K562 (cell line): ENCODE results near the gene ELOVL5. TPM values are rescaled to one million over a fixed set of nuclear protein-coding genes. Genes with fewer than 3 reads are reported as not detected.

ENCODE experiments used
- ATAC-seq: fragments of 200-7000 bp; cut with Tn5 transposase; 3 replicates; pipeline ENCODE4 v1.9.1; 2020; ENCODE audit warnings: moderate library complexity
- BruUV-seq: library from RNA; stranded (reverse); fragments of 400-500 nt; replicated peaks from 2 replicates; lab custom pipeline; 2021; lab: Mats Ljungman, UMichigan
- CTCF ChIA-PET: fragments of 300-600 bp; formaldehyde crosslinking; extraction: SDS; loops from one replicate; lab custom pipeline; 2021; ENCODE audit warnings: low intra/inter-chr PET ratio; lab: Yijun Ruan, JAX
- POLR2A ChIA-PET: fragments of 300-600, 350-650 bp; sonication (Branson Sonifier 250); formaldehyde crosslinking; extraction: SDS; loops from one replicate; lab custom pipeline; 2021; ENCODE audit warnings: antibody characterized with exemption, inconsistent platforms; lab: Yijun Ruan, JAX
- DNase-seq, 4 experiments: peaks; one replicate each; pipeline versions ENCODE4 v3.0.0 to v3.0.0-alpha.2; 2011 to 2018; ENCODE audit warnings: low spot score in 3 of 4, mixed read lengths in 3 of 4; ENCODE audit errors: extremely low read depth in 1 of 4
- FAIRE-seq: peaks from 2 replicates; lab custom pipeline; 2011; peaks lifted over from hg19 to GRCh38; lab: Jason Lieb, UNC
- H2AFZ ChIP-seq: 2 replicates; pipeline ENCODE4 v1.6.0; 2011; ENCODE audit warnings: low read depth, low read length, control low read depth, inconsistent platforms
- H3K27ac ChIP-seq: fragments of 200-600 bp; 3 replicates; pipeline ENCODE4 v1.8.0; 2011; ENCODE audit warnings: low read depth, mild to moderate bottlenecking, control low read depth, inconsistent platforms, low read length, moderate library complexity, mixed read lengths; ENCODE audit errors: extremely low read depth
- H3K27me3 ChIP-seq, 2 experiments: fragments of 300-600 bp in 1 of 2; 2 replicates in 1 of 2; 3 replicates in 1 of 2; pipeline versions ENCODE4 v1.6.0 to v1.8.0; 2011; ENCODE audit warnings: inconsistent platforms in 2 of 2, low read length in 2 of 2, mild to moderate bottlenecking in 1 of 2, mixed read lengths in 1 of 2, moderate library complexity in 1 of 2; ENCODE audit not compliant: control insufficient read depth in 2 of 2, insufficient read depth in 2 of 2
- H3K36me3 ChIP-seq: fragments of 300-600 bp; 3 replicates; pipeline ENCODE4 v1.8.0; 2011; ENCODE audit warnings: mild to moderate bottlenecking, low read length, inconsistent platforms; ENCODE audit not compliant: control insufficient read depth, insufficient read depth
- H3K4me1 ChIP-seq, 2 experiments: fragments of 200-600 bp in 1 of 2; replicated peaks in 1 of 2; 2 replicates in 1 of 2; 3 replicates in 1 of 2; pipeline versions ENCODE4 v1.5.1 to v1.8.0; 2011; ENCODE audit warnings: inconsistent platforms in 2 of 2, low read length in 2 of 2, mild to moderate bottlenecking in 1 of 2, mixed read lengths in 1 of 2, moderate library complexity in 1 of 2; ENCODE audit not compliant: control insufficient read depth in 2 of 2, insufficient read depth in 2 of 2
- H3K4me2 ChIP-seq: 2 replicates; pipeline ENCODE4 v1.6.1; 2011; ENCODE audit warnings: low read length, control low read depth, inconsistent platforms, mixed read lengths; ENCODE audit not compliant: insufficient read depth
- H3K4me3 ChIP-seq: fragments of 200-600 bp; sonication (generic), shearing (Covaris generic); 2 replicates; pipeline ENCODE4 v1.5.1; 2016; ENCODE audit warnings: control low read depth, inconsistent platforms
- H3K79me2 ChIP-seq: fragments of 200-600 bp; 3 replicates; pipeline ENCODE4 v1.8.0; 2011; ENCODE audit warnings: low read length, inconsistent platforms; ENCODE audit not compliant: control insufficient read depth, insufficient read depth
- H3K9ac ChIP-seq, 2 experiments: 2 replicates each; pipeline versions ENCODE4 v1.6.0 to v1.6.1; 2011; ENCODE audit warnings: low read depth in 2 of 2, low read length in 2 of 2, control low read depth in 1 of 2, inconsistent platforms in 1 of 2, mild to moderate bottlenecking in 1 of 2, mixed read lengths in 1 of 2; ENCODE audit not compliant: insufficient read depth in 1 of 2
- H3K9me1 ChIP-seq: one replicate; pipeline ENCODE4 v1.6.0; 2011; ENCODE audit warnings: inconsistent platforms, mild to moderate bottlenecking, low read length, moderate library complexity; ENCODE audit not compliant: control insufficient read depth, insufficient read depth
- H3K9me3 ChIP-seq: replicated peaks from 2 replicates; pipeline ENCODE4 v1.5.1; 2011; ENCODE audit warnings: low read depth, low read length, inconsistent platforms; ENCODE audit not compliant: control insufficient read depth, insufficient read depth
- H4K20me1 ChIP-seq: replicated peaks from 2 replicates; pipeline ENCODE4 v1.6.1; 2011; ENCODE audit warnings: low read length, inconsistent platforms, mixed read lengths; ENCODE audit not compliant: control insufficient read depth, insufficient read depth
- CBFA2T2 ChIP-seq: fragments of 450-650 bp; conservative IDR thresholded peaks from 2 replicates; pipeline ENCODE4 v1.6.1; 2017; ENCODE audit warnings: mild to moderate bottlenecking
- CBFA2T3 ChIP-seq: fragments of 450-650 bp; IDR thresholded peaks from 2 replicates; pipeline ENCODE4 v1.6.1; 2017
- CHAMP1 ChIP-seq: fragments of 450-650 bp; IDR thresholded peaks from 2 replicates; pipeline ENCODE4 v1.6.1; 2016; ENCODE audit warnings: mild to moderate bottlenecking
- HNRNPL ChIP-seq: fragments of 200-400 bp; formaldehyde crosslinking; IDR thresholded peaks from 2 replicates; pipeline ENCODE4 v1.6.1; 2017; ENCODE audit warnings: low read depth, mild to moderate bottlenecking, low read length
- IRF2 ChIP-seq: sonication (generic); formaldehyde crosslinking; IDR thresholded peaks from 2 replicates; pipeline ENCODE4 v1.8.1; 2022; ENCODE audit warnings: mild to moderate bottlenecking, missing genetic modification reagents
- KAT2B ChIP-seq: IDR thresholded peaks from one replicate; pipeline ENCODE4 v1.6.1; 2012; ENCODE audit warnings: low read depth, mild to moderate bottlenecking, control low read depth, inconsistent platforms, low read length, moderate library complexity
- PCBP2 ChIP-seq: fragments of 200-400 bp; formaldehyde crosslinking; IDR thresholded peaks from 2 replicates; pipeline ENCODE4 v1.6.1; 2018; ENCODE audit warnings: low read length, low read depth, mild to moderate bottlenecking, moderate library complexity; ENCODE audit not compliant: poor library complexity, severe bottlenecking
- PTBP1 ChIP-seq: fragments of 200-400 bp; formaldehyde crosslinking; IDR thresholded peaks from 2 replicates; pipeline ENCODE4 v1.6.1; 2017; ENCODE audit warnings: low read depth, low read length
- SMAD2 ChIP-seq: fragments of 150-350 bp; IDR thresholded peaks from 2 replicates; pipeline ENCODE4 v1.6.1; 2014; ENCODE audit warnings: low read depth, mild to moderate bottlenecking, low read length
- ZBTB1 ChIP-seq: sonication (generic); formaldehyde crosslinking; IDR thresholded peaks from 2 replicates; pipeline ENCODE4 v1.8.1; 2023; ENCODE audit warnings: missing genetic modification reagents, low read depth, mild to moderate bottlenecking, borderline replicate concordance
- ZNF766 ChIP-seq: fragments of 200-800 bp; sonication (Bioruptor generic); conservative IDR thresholded peaks from 2 replicates; pipeline ENCODE4 v1.6.1; 2016; ENCODE audit warnings: missing genetic modification characterization, missing compliant biosample characterization
- WGBS: fragments of 100-300 bp; shearing (Covaris generic); methylation state at CpG from one replicate; pipeline ENCODE4 v1.1.6; 2016; ENCODE audit warnings: low coverage, mixed read lengths; ENCODE audit not compliant: insufficient coverage; ENCODE audit errors: missing lambda C conversion rate; 5-methylcytosine and 5-hydroxymethylcytosine counted together
- in situ Hi-C: fragments of 300-500 bp; cut with MboI; formaldehyde crosslinking; loops from 4 replicates; pipeline ENCODE4 v1.15.0; 2018; ENCODE audit warnings: inconsistent platforms, mixed read lengths
- intact Hi-C: fragments of 100-400 bp; cut with micrococcal nuclease; formaldehyde crosslinking; loops from 2 replicates; pipeline ENCODE4 v1.14.2; 2022
- polyA plus RNA-seq, 8 experiments: library from polyadenylated mRNA; depleted of rRNA in 4 of 8; stranded (reverse) in 5 of 8; unstranded in 3 of 8; fragments of >200 nt; fragmentation: Nextera tagmentation in 2 of 8; fragmentation: Illumina TruSeq in 1 of 8; extraction: Ambion mirVana in 2 of 8; extraction: Trizol in 1 of 8; gene quantifications; 2 replicates each; pipeline versions ENCODE4 v1.2.1 to v1.2.3, GENCODE V29; 2011 to 2014; ENCODE audit warnings: inconsistent platforms in 1 of 8, missing spikeins in 1 of 8
- total RNA-seq, 7 experiments: library from RNA; depleted of rRNA in 6 of 7; stranded (reverse); fragments of >200 nt in 6 of 7; fragmentation: Illumina TruSeq in 2 of 7; extraction: Trizol in 2 of 7; gene quantifications; 2 replicates each; pipeline versions ENCODE4 v1.2.1 to v1.2.3, GENCODE V29; 2011 to 2021; ENCODE audit warnings: low replicate concordance in 1 of 7
- TF ChIP-seq, protein P1 (sequence below): fragments of 250-450 bp; sonication (Bioruptor Pico); IDR thresholded peaks from 2 replicates; pipeline ENCODE4 v1.8.0; 2021; ENCODE audit warnings: moderate library complexity, mild to moderate bottlenecking, inconsistent platforms

ELOVL5 gene
- total and polyA plus RNA-seq, 9 of the 15 experiments (the other 6 are each of a cell fraction or from before 2014, with no cell fraction given): 70.6 to 245 (median 132) TPM

DNA sequence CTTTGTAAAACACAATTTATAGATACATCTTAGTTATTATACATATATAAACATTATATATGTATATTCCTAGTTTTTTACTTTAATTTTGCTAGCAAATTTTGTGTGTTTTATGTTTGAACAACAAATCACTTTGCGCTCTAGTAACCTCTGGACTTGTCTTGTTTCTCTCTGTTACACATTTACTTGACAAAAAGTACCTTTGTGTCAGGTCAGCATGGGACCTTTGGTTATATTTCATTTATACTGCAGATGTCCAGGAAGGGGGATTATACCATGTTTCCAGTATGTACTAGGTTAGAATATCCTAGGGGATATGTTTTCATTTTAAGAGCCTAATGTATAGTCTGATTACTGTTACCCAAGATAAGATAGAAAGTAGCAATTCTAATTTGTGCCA, 28.5 kb upstream of the ELOVL5 start:
- Histone ChIP-seq H3K36me3 (no peaks in the 10 kb centered on the region), H4K20me1 (no peaks in the 10 kb centered on the region), H3K4me1 (no peaks in the 10 kb centered on the region), H2AFZ (no peak overlapping the region), H3K9me1 (no peaks in the 10 kb centered on the region), H3K9ac (no peak overlapping the region), H3K4me3 (no peak overlapping the region), H3K27ac (no peak overlapping the region), H3K79me2 (no peaks in the 10 kb centered on the region), H3K9me3 (no peaks in the 10 kb centered on the region), H3K4me2 (no peak overlapping the region), H3K27me3 (peaks cover 7 to 8% of the 10 kb centered on the region in 2 experiments; a peak in 4 of 5 replicates)
- WGBS: 55% methylated on average over 1 of the region's 1 CpG
- no peak for FAIRE-seq
- POLR2A ChIA-PET: interaction anchor here (2.0 kb wide), 1 partner anchor 18 kb away, joined by 5 read pairs; no protein-coding TSS in a partner anchor
- no peak for ATAC-seq
- no peak for TF ChIP-seq HNRNPL
- no TSS peak for BruUV-seq
- CTCF ChIA-PET: no interaction called here
- no peak for DNase-seq
- in situ Hi-C loops (no loop called here), intact Hi-C loops (no loop called here)

DNA sequence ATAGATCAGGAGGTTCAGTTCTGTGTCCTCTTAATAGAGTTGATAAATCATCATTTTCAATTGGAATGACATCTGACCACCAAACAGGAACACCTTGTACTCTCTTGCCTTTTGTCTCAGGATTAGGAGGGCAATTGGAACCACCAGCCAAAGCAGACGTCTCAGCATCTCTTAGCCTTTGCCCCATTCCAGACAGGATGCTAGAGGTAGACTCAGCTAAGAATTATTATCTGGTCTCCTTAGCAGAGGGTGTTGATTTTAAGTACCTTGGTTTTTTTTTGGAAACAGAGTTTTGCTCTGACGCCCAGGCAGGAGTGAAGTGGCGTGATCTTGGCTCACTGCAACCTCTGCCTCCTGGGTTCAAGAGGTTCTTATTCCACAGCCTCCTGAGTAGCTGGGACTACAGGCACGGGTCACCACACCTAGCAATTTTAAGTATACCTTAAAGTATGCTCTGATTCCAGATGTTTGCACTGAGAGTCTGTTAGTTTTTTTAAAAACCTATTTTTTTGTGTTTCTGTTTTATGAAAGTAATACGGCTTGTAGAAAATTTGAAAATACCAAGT, 28.0 kb upstream of the ELOVL5 start:
- FAIRE-seq: no peak
- Histone ChIP-seq H3K4me2 (no peak overlapping the region), H3K27ac (no peak overlapping the region), H3K79me2 (no peaks in the 10 kb centered on the region), H3K4me1 (no peaks in the 10 kb centered on the region), H3K36me3 (no peaks in the 10 kb centered on the region), H4K20me1 (no peaks in the 10 kb centered on the region), H3K9me3 (no peaks in the 10 kb centered on the region), H3K9ac (no peak overlapping the region), H3K27me3 (peaks cover 5% of the 10 kb centered on the region in 2 experiments; a peak in 4 of 5 replicates), H3K4me3 (no peak overlapping the region), H3K9me1 (no peaks in the 10 kb centered on the region), H2AFZ (no peak overlapping the region)
- intact Hi-C loops (no loop called here), in situ Hi-C loops (no loop called here)
- no peak for ATAC-seq
- no TSS peak for BruUV-seq
- ChIA-PET POLR2A (interaction anchor here (2.0 kb wide), 1 partner anchor 18 kb away, joined by 5 read pairs; no protein-coding TSS in a partner anchor), CTCF (no interaction called here)
- 19% methylated on average over 5 of the region's 5 CpGs for WGBS
- DNase-seq: no peak
- no peak for TF ChIP-seq ZNF766 (CRISPR knock-in tag)
- no peak for TF ChIP-seq PTBP1
- no peak for TF ChIP-seq PCBP2
- no peak for TF ChIP-seq ZBTB1
- TF ChIP-seq, protein P1, sequence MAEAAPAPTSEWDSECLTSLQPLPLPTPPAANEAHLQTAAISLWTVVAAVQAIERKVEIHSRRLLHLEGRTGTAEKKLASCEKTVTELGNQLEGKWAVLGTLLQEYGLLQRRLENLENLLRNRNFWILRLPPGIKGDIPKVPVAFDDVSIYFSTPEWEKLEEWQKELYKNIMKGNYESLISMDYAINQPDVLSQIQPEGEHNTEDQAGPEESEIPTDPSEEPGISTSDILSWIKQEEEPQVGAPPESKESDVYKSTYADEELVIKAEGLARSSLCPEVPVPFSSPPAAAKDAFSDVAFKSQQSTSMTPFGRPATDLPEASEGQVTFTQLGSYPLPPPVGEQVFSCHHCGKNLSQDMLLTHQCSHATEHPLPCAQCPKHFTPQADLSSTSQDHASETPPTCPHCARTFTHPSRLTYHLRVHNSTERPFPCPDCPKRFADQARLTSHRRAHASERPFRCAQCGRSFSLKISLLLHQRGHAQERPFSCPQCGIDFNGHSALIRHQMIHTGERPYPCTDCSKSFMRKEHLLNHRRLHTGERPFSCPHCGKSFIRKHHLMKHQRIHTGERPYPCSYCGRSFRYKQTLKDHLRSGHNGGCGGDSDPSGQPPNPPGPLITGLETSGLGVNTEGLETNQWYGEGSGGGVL (CRISPR knock-in tag): no peak
- TF ChIP-seq SMAD2: no peak
- no peak for TF ChIP-seq CBFA2T3
- TF ChIP-seq CBFA2T2: no peak
- no peak for TF ChIP-seq IRF2 (CRISPR knock-in tag)
- no peak for TF ChIP-seq CHAMP1
- TF ChIP-seq KAT2B: no peak
